Stimulated activated CD4-positive, alpha-beta T cell treated with anti-CD3 and anti-CD28 coated beads, Interleukin-2, amount 100 ng/mL, for 24 hours (primary cell): ENCODE results near the gene CRIM1.

Source experiments
- DNase-seq, 2 donors: peaks; one replicate each; pipeline ENCODE4 v3.0.0-alpha.2; 2020

The CRIM1 gene

GRCh38 chr2:36530983-36531354, 175.4 kb downstream of the CRIM1 start:
- no peak for DNase-seq

- DNase-seq: no peak
These were observed 178.8 kb downstream of the CRIM1 start for GRCh38 chr2:36534275-36534799.

GRCh38 chr2:36535099-36535498, 179.5 kb downstream of the CRIM1 start:
- DNase-seq: no peak

GRCh38 chr2:36536776-36537175, 181.2 kb downstream of the CRIM1 start:
- no peak for DNase-seq

DNA sequence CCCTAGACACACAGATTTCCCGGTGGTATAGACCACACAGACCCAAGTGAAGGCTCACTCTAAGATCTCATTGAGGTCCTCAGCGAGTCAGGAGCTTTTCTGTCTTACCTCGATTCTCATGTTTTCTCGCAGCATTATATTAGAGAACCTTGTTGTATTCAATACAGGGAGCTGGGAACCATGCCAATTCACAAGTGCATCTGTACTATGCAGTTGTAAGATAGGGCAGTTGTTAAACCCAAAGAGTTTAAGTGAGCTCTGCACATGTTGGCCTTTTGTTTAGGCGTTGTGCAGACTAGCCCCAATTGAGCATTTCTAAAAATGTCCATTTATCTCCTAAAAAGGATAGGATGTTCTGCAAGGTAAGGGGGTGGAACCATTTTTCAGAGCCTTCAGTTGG, 182.8 kb downstream of the CRIM1 start:
- DNase-seq: no peak

DNA sequence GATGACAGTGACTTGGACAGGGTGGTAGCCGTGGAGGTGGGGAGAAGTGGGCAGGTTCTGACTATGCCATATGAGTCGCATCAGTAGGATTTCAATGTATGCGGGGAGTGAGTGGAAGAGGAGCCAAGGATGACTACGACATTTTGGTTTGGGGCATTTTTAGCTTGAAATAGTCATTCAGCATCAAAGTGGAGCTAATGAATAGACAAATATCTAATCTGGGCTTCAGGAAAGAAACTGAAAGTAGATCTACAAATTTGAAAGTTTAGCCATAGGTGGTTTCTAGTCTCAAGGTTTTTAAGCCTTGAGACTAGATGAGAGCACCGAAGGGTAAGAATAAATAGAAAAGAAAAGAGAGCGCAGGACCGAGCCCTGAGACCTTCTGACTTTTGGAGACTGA, 184.1 kb downstream of the CRIM1 start:
- DNase-seq: no peak

DNA sequence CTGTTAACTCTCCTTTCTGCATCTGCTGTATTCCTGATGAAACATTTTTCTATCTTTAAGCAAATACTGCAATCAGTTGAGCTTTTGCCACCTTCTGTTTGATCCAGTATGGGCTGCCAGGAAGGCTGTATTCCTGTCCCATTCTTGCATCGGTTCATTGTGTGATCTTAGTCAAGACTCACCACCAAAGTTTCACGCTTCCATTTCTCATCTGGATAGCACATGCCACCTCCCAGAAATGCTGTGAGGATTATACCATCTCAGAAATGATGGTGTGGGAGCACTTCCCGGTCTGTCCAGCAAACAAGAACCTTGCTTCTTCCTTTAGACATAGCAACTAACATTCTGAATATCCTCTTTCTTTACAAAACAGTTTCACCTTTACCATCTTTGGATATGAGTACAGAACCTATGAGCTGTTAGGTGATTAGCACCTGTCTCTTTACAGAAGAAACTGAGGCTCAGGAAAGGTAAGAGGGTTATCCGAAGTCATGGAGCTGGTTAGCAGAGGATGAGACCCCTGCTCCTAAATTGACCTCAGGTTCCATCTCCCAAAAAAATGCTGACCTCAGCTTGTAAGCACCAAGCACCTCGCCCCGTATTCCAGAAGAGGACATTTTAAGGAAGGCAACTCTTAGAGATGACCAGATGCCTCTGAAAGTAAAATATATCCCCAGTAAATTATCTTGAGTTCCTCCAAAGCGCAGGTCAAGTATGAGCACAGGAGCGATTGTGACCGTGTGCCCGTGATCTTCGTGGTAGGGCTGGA, 185.6 kb downstream of the CRIM1 start:
- no peak for DNase-seq

- no peak for DNase-seq
These were observed 186.5 kb downstream of the CRIM1 start for GRCh38 chr2:36541891-36542595.

DNA sequence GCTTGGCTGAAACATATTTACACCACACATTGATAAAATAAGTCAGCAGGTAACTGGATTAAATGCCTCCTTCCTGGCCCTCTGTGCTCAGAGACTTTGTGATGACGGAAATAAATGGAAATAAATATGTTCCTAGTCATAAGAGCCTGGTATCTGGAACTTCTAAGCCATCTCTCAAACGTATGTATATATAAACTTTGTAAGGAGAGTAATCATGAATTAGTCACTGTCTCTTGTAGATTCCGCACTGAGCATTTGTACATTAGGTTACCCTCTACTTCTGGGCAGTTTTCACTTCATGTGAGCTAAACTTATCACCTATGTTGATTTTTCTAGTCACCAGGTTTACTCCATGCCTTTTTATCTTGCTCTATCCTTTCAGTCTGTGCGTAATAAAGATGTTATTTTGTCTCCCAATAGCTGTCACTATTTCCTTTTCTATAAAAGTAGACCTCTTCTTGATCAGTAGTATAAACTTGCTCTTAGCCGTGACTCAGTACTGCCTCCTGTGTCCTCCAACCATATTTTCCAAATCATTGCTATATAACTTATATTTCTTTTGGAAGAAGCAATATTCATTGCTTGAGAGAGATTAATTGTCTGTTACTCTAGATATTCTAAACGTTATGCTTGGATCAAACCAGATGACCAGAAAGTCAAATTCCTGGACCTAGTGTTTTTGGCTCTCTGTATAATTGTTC, 189.2 kb downstream of the CRIM1 start:
- DNase-seq: no peak

GRCh38 chr2:36545871-36546416, 190.4 kb downstream of the CRIM1 start:
- no peak for DNase-seq

GRCh38 chr2:36547906-36548305, 192.3 kb downstream of the CRIM1 start:
- no peak for DNase-seq

- DNase-seq: no peak
These were observed 193.6 kb downstream of the CRIM1 start for GRCh38 chr2:36549165-36549574.

- DNase-seq: no peak
These were observed 194.4 kb downstream of the CRIM1 start for GRCh38 chr2:36550006-36550405.

GRCh38 chr2:36553683-36554082, 198.1 kb downstream of the CRIM1 start:
- no peak for DNase-seq

GRCh38 chr2:36554531-36554930, 199.0 kb downstream of the CRIM1 start:
- DNase-seq: no peak

GRCh38 chr2:36555789-36556188, 200.2 kb downstream of the CRIM1 start:
- DNase-seq: no peak

DNA sequence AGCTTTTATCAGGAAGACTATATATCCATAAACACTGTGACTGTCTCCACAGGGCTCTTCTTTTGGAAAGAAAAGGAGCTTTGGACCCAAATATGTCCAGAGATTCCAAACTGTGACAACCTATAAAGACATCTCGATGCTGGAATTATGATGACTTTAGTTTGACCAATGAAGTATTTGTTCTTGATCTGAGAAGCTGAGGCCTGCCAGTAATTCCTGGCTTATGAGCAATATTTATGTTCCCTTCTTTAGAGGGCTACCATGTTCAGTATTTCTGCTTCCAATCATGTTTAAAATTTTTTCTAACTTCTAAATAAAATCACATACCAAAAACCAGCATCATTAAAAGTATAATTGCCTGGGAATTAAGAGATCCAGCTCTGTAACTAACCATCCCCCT, 201.3 kb downstream of the CRIM1 start:
- no peak for DNase-seq

GRCh38 chr2:36559221-36559942, 203.8 kb downstream of the CRIM1 start:
- DNase-seq: no peak

DNA sequence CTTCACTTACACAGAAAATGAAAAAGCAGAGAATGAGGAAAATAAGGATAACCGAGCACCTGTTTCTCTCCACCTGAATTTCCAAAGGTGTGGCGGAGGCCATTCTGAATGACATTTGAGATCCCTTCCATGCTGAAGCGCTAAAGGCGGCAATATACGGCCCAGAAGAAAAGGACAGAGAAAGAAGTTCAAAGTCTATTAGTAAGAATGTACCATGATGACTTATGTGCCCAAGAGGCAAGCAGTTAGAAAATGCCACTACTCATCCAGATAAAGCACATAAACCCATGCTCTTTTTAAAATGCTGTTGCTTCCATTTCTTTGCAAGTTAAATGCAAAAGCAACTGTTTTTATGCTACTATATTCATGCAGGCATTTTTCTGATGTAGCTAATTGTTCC, 205.1 kb downstream of the CRIM1 start:
- DNase-seq: no peak

GRCh38 chr2:36561237-36561944, 205.8 kb downstream of the CRIM1 start:
- DNase-seq: no peak

DNA sequence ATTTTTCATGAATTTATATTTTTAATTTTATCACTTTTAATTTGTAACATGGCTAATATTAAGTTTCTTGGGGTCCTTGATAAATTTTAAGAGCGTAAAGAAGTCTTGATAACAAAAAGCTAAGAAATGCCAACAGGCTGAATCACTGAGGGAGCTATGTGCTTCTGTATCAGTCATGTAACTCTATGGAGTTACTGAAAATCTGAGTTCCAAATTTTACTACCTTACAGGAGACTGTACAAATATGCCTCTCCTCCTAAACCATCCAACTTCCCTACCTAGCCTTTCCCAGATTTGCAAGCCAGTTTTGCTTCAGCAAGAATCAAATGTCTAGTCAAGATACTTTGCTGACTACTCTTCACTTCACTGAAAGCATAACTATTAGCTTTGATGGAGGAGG, 206.7 kb downstream of the CRIM1 start:
- DNase-seq: no peak

- DNase-seq: no peak
These were observed 207.5 kb downstream of the CRIM1 start for GRCh38 chr2:36562973-36563532.
